Brain microvascular endothelial cell (primary cell): ENCODE results near the gene HAND1.

Experiments
- DNase-seq: peaks from one replicate; pipeline ENCODE4 v3.0.0-alpha.2; 2020
- H3K27ac ChIP-seq: fragments of 250-450 bp; sonication (Bioruptor Pico); 2 replicates; pipeline ENCODE4 v1.5.1; 2020; ENCODE audit warnings: mild to moderate bottlenecking, moderate library complexity
- H3K27me3 ChIP-seq: fragments of 250-450 bp; sonication (Bioruptor Pico); replicated peaks from 2 replicates; pipeline ENCODE4 v1.5.1; 2020; ENCODE audit warnings: mild to moderate bottlenecking
- H3K36me3 ChIP-seq: fragments of 250-450 bp; sonication (Bioruptor Pico); replicated peaks from 2 replicates; pipeline ENCODE4 v1.5.1; 2020; ENCODE audit warnings: mild to moderate bottlenecking
- H3K4me3 ChIP-seq: 2 replicates; pipeline ENCODE4 v1.5.1; 2011; ENCODE audit warnings: low read depth, mild to moderate bottlenecking, control low read depth, low read length, moderate library complexity
- CTCF ChIP-seq: IDR thresholded peaks from 2 replicates; pipeline ENCODE4 v1.5.1; 2011; ENCODE audit warnings: low read depth, mild to moderate bottlenecking, moderate library complexity, low read length, control low read depth, inconsistent platforms; ENCODE audit errors: missing control alignments
- in situ Hi-C: cut with HindIII; loops from 2 replicates; pipeline ENCODE4 v1.10.0; 2017; ENCODE audit warnings: low sequenced_read_pairs, low pct_ligation_motif_present

The HAND1 gene

GRCh38 chr5:154473581-154474283 is 4.3 kb downstream of the HAND1 start:
- no peak for TF ChIP-seq CTCF
- no peak for DNase-seq
- Histone ChIP-seq H3K4me3 (no peak overlapping the region), H3K27ac (no peak overlapping the region), H3K36me3 (no peaks in the 10 kb centered on the region), H3K27me3 (peaks cover 91% of the 10 kb centered on the region)
- in situ Hi-C loops: no loop called here

- TF ChIP-seq CTCF: no peak
- H3K4me3 ChIP-seq: no peak overlapping the region
- H3K27ac ChIP-seq: no peak overlapping the region
- peaks cover 85% of the 10 kb centered on the region for H3K27me3 ChIP-seq
- no peaks in the 10 kb centered on the region for H3K36me3 ChIP-seq
- no peak for DNase-seq
- in situ Hi-C loops: no loop called here
Measured at GRCh38 chr5:154472871-154473580, 5.0 kb downstream of the HAND1 start.

- in situ Hi-C loops: no loop called here
- peaks cover 67% of the 10 kb centered on the region for H3K27me3 ChIP-seq
Measured at GRCh38 chr5:154470947-154471870, 6.8 kb downstream of the HAND1 start.

GRCh38 chr5:154470137-154470536 is 7.9 kb downstream of the HAND1 start:
- Histone ChIP-seq H3K4me3 (no peak overlapping the region), H3K27ac (no peak overlapping the region), H3K36me3 (no peaks in the 10 kb centered on the region), H3K27me3 (peaks cover 57% of the 10 kb centered on the region)
- in situ Hi-C loops: no loop called here
- no peak for DNase-seq
- TF ChIP-seq CTCF: no peak

More at GRCh38 chr5:154470947-154471870, 6.8 kb downstream of the HAND1 start:
- no peak overlapping the region for H3K27ac ChIP-seq
- DNase-seq: no peak
- no peak overlapping the region for H3K4me3 ChIP-seq
- no peak for TF ChIP-seq CTCF
- no peaks in the 10 kb centered on the region for H3K36me3 ChIP-seq

- no peak overlapping the region for H3K4me3 ChIP-seq
- H3K36me3 ChIP-seq: no peaks in the 10 kb centered on the region
- peak; percentile 96 for TF ChIP-seq CTCF
- H3K27ac ChIP-seq: no peak overlapping the region
- DNase-seq: peak; percentile 57
- peaks cover 33% of the 10 kb centered on the region for H3K27me3 ChIP-seq
- in situ Hi-C loops: no loop called here
Measured at GRCh38 chr5:154467655-154468354, 10.2 kb downstream of the HAND1 start.
